GM12875 (cell line): ENCODE data around the gene PXN.

Experiments
- H3K4me3 ChIP-seq: one replicate; pipeline ENCODE4 v1.5.1; 2011; ENCODE audit warnings: low read depth, low read length, control low read depth
- TF ChIP-seq, protein P1 (sequence below): IDR thresholded peaks from 2 replicates; pipeline ENCODE4 v1.5.1; 2011; ENCODE audit warnings: low read depth, mild to moderate bottlenecking, control low read depth, inconsistent platforms, low read length, moderate library complexity, borderline replicate concordance; ENCODE audit not compliant: insufficient read depth

Gene PXN

DNA sequence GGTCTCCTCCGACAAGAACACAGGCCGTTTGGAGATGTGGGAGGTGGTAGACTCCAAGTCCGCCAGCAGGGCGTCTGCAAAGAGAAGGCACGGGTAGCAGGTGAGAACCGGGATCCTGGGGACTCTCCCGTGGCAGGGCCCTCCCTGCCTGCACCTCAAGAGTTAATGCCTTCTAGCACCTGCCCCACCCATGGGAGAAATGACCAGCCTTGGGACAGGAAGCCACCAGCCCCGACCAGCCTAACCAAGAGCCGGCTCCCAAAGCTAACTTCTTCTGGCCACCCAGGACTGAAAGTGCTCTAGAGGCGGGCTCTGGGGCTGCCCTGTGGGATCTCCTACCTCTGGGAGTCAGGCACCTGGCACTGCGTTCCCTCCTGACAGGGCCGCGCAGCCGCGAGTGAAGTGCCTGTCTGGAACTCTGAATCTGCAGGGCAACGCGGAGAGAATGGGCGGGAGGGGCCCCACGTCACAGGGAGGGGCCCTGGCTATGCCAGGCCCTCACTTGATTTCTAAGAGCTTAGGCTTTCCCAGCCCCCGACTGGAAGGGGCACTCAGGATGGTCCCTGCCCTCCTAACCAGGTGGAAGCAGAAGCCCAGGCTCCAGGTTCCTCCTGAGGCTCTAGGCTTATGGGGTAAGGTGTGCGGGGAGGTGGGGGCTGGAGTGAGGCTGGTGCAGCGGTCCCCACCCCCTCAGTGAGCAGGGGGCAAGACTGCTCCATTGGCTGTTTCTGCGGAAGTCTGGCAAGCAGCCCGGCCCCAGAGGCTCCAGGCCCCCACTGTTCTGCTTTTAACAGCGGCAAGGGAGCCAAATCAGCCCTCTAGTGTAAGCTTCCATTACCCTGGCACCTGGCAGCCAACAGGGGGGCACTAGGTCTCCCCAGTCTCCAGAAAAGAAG lies 41.0 kb downstream of the PXN start:
- H3K4me3 ChIP-seq = no peak overlapping the region
- TF ChIP-seq, protein P1, sequence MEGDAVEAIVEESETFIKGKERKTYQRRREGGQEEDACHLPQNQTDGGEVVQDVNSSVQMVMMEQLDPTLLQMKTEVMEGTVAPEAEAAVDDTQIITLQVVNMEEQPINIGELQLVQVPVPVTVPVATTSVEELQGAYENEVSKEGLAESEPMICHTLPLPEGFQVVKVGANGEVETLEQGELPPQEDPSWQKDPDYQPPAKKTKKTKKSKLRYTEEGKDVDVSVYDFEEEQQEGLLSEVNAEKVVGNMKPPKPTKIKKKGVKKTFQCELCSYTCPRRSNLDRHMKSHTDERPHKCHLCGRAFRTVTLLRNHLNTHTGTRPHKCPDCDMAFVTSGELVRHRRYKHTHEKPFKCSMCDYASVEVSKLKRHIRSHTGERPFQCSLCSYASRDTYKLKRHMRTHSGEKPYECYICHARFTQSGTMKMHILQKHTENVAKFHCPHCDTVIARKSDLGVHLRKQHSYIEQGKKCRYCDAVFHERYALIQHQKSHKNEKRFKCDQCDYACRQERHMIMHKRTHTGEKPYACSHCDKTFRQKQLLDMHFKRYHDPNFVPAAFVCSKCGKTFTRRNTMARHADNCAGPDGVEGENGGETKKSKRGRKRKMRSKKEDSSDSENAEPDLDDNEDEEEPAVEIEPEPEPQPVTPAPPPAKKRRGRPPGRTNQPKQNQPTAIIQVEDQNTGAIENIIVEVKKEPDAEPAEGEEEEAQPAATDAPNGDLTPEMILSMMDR = no peak

DNA sequence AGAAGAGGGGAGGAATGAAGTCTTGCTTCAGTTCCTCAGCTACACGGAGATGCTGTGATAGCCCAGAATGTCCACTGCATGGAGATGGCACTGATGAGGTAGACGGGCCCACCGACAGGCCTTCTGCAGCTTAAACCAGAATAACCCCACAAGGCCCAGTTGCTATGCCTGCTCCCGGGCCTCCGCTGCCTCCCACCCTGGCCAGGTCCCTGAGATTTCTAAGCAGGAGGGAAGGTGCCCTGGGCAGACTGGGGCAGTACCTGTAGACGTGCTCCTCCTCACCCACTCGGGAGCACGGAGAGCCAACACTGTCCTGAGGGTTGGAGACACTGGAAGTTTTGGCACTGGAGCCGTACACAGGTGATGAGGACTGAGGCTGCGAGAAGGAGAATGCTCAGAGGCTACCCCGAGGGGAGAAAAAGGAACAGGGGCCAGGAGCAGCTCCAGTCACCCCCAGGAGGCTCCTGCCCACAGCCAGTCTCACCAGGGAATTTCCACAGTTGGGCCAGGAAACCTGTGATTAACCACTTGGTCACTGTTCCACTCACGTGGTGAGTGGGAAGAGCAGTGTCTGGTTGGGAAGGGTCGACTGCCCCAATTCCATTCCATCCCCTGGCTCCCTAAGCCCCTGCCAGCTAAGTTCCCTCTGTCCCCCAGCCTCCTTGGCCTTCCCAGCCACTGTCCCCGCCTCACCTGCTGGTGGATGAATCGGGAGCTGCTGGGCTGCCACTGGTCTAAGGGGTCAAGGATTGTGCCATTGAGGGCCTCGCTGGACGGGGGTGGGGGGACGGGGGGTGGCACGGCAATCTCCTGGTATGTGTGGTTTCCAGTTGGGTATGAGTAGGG lies 41.8 kb downstream of the PXN start:
- H3K4me3 ChIP-seq = no peak overlapping the region
- TF ChIP-seq, protein P1 = no peak

DNA sequence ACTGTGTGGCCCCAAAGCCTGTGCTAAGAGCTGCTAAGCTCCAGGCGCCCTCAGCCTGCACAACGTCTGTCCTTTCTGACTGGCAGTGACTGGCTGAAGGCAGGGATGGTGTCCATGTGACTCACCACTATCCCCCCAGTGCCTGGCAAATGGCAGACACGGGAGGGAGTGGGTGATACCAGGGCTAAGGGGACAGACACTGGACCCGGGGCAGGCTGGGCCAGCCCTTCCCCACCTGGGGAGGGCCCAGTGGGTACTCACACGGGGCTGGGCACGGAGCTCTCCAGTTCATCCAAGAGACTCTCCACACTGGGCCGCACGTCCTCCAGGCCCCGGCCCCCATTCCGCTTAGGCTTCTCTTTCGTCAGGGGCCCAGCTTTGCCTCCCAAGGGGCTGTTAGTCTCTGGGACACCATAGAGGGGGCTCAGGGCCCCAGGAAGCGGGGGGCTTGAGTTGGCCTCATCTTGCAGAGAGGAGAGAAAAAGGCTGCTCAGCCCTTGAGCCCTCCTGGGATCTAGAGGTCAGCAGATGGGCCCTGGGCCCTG lies 43.2 kb downstream of the PXN start:
- H3K4me3 ChIP-seq = no peak overlapping the region
- TF ChIP-seq, protein P1 = no peak

DNA sequence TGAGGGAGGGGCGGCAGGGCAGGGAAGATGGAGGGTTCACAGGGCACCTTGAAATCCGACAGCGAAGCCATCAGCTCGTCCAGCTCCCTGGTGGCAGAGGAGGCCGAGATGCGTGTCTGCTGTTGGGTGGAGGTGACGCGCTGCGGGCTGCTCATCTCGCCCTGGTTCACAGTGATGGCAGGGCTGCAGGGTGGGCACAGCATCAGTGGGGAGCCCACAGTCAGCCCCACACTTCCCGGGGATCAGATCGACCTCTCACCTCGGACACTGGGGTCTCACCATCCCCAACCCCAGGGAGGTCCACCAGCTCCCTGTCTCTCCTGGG lies 44.0 kb downstream of the PXN start:
- TF ChIP-seq, protein P1 = no peak
- H3K4me3 ChIP-seq = no peak overlapping the region

DNA sequence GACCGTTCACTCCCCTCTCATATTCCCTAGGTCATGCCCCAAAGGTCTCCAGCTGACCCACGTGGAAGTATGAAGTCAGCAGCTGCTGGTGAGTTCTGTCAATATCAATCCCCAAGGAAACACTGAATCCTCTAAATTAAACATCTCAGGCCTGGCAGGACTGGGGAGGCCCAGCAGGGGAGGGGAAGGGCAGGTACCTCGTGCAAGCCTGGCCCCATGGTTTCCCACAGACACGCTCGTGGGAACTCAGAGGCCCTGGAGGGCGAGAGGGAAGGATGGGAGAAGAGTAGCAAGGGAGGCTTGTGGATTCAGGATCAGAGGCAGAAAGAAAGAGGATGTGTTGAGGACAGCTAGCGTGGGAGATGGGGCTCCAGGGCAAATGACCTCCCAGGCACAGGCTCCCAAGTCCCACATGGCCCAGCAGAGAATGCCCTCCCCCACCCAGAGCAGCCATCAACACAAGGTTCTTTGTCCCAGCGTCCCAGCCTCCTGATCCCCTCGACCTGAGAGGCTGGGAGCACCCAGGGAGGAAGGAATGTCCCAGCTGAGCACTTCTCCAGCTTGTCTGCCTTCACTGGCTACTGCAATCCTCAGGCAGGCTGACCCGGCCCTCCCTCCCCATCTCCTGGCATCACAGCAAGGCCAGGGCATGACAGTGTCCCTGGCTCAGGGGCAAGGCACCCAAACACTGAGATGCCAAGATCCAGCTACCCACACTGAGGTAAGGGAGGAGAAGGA lies 44.5 kb downstream of the PXN start:
- TF ChIP-seq, protein P1 = no peak
- no peak overlapping the region for H3K4me3 ChIP-seq

- H3K4me3 ChIP-seq = no peak overlapping the region
- TF ChIP-seq, protein P1 = no peak
Measured at GRCh38 chr12:120218680-120219606, 46.6 kb downstream of the PXN start.
